A673 (cell line): ENCODE data around the gene TLR5. TPM values are rescaled to one million over a fixed set of nuclear protein-coding genes. Genes with fewer than 3 reads are reported as not detected.
A peak's percentile ranks its signal among the peaks of the same experiment; 100 is the strongest.

Experiments used
- BruUV-seq: library from RNA; stranded (reverse); fragments of 400-500 nt; replicated peaks from 2 replicates; lab custom pipeline; 2021; lab: Mats Ljungman, UMichigan
- CTCF ChIA-PET: fragments of 300-600 bp; sonication (Branson Sonifier 250); formaldehyde crosslinking; loops from one replicate; lab custom pipeline; 2022; ENCODE audit warnings: antibody characterized with exemption; lab: Charles Lee
- POLR2A ChIA-PET: fragments of 300-600 bp; sonication (Branson Sonifier 250); formaldehyde crosslinking; loops from one replicate; lab custom pipeline; 2022; ENCODE audit warnings: antibody characterized with exemption; ENCODE audit not compliant: low non-redundant PET; lab: Charles Lee
- DNase-seq: peaks from one replicate; pipeline ENCODE4 v3.0.0-alpha.2; 2015; ENCODE audit warnings: low spot score
- H3K27ac ChIP-seq: fragments of 200-600 bp; sonication (generic); 2 replicates; pipeline ENCODE4 v1.5.1; 2016; ENCODE audit warnings: mixed run types, low read depth, mild to moderate bottlenecking, mixed read lengths, antibody characterized with exemption, low read length; ENCODE audit not compliant: poor library complexity, severe bottlenecking
- H3K27me3 ChIP-seq: fragments of 200-600 bp; sonication (generic); replicated peaks from 2 replicates; pipeline ENCODE4 v1.6.1; 2017; ENCODE audit warnings: mixed run types, low read depth, mild to moderate bottlenecking, mixed read lengths, antibody characterized with exemption, low read length; ENCODE audit not compliant: insufficient read depth, poor library complexity
- H3K36me3 ChIP-seq: fragments of 200-600 bp; sonication (generic); 2 replicates; pipeline ENCODE4 v1.6.1; 2016; ENCODE audit warnings: mixed run types, mild to moderate bottlenecking, mixed read lengths, antibody characterized with exemption, low read length; ENCODE audit not compliant: insufficient read depth, poor library complexity, severe bottlenecking
- H3K4me1 ChIP-seq: fragments of 200-600 bp; sonication (generic); 2 replicates; pipeline ENCODE4 v1.6.1; 2017; ENCODE audit warnings: mixed run types, mild to moderate bottlenecking, mixed read lengths, antibody characterized with exemption, low read length; ENCODE audit not compliant: insufficient read depth, poor library complexity, severe bottlenecking
- H3K4me3 ChIP-seq: fragments of 200-600 bp; sonication (generic); 2 replicates; pipeline ENCODE4 v1.5.1; 2016; ENCODE audit warnings: low read depth, mixed run types, mild to moderate bottlenecking, mixed read lengths, low read length; ENCODE audit not compliant: poor library complexity, severe bottlenecking
- H3K9me3 ChIP-seq: fragments of 200-600 bp; sonication (generic); 2 replicates; pipeline ENCODE4 v1.6.1; 2016; ENCODE audit warnings: mixed run types, low read depth, mild to moderate bottlenecking, mixed read lengths, antibody characterized with exemption, low read length; ENCODE audit not compliant: poor library complexity, severe bottlenecking
- EZH2 ChIP-seq: fragments of 200-600 bp; sonication (generic); IDR thresholded peaks from 2 replicates; pipeline ENCODE4 v1.6.1; 2017; ENCODE audit warnings: borderline replicate concordance, low read depth, mild to moderate bottlenecking, mixed read lengths, antibody characterized with exemption, low read length; ENCODE audit not compliant: poor library complexity, severe bottlenecking
- intact Hi-C: fragments of 100-400 bp; cut with micrococcal nuclease; formaldehyde crosslinking; loops from one replicate; pipeline ENCODE4 v1.10.0; 2022; ENCODE audit not compliant: unreplicated experiment
- total RNA-seq: library from RNA; stranded (reverse); gene quantifications from 2 replicates; pipeline ENCODE4 v1.2.3, GENCODE V29; 2021
- TF ChIP-seq, protein P1 (sequence below): fragments of 300-800, 200-600 bp; sonication (generic); conservative IDR thresholded peaks from 2 replicates; pipeline ENCODE4 v1.5.1; 2017; ENCODE audit warnings: low read depth, mild to moderate bottlenecking, antibody characterized with exemption, low read length, moderate library complexity, mixed read lengths

Gene TLR5
- total RNA-seq, 1 experiment from 2014 or later, result 0.95 TPM

DNA sequence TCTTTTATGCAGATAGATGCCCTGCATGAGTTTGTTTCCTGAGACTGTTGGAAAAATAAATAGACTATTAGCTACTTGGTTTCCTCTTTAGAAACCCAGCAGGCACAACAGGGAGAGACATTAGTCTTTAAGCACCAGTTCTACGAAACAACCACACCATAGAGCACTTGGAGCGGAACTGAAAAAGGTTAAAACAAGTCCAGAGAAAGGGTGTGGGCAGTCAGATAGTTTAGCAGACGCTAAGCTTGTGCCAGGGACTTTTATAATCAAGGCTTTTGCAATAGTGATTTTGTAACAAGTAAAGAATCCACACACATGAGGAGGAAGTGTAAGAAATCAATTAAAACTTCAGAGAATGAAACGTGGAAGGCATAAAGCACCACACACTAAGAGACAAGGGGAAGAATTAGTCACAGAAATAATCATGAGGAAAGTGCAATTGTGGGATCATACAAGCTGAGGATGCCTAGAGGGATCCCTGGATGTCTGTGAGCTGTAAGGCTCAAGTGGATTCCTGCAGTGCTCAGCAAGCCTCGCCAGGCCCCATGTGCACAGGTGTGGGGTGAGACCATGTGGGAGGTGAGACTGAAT lies 37.8 kb upstream of the TLR5 start:
- Histone ChIP-seq H3K9me3 (no peaks in the 10 kb centered on the region), H3K36me3 (no peaks in the 10 kb centered on the region), H3K4me1 (peaks cover 8% of the 10 kb centered on the region), H3K27me3 (no peaks in the 10 kb centered on the region), H3K4me3 (no peak overlapping the region), H3K27ac (peak overlapping the region; percentile 63)
- POLR2A ChIA-PET, result no interaction called here
- DNase-seq, result peak; percentile 70
- CTCF ChIA-PET, result interaction anchor here (1.1 kb wide), 1 partner anchor 47 kb away, joined by 5 read pairs; no protein-coding TSS in a partner anchor
- BruUV-seq, result no TSS peak
- TF ChIP-seq, protein P1, sequence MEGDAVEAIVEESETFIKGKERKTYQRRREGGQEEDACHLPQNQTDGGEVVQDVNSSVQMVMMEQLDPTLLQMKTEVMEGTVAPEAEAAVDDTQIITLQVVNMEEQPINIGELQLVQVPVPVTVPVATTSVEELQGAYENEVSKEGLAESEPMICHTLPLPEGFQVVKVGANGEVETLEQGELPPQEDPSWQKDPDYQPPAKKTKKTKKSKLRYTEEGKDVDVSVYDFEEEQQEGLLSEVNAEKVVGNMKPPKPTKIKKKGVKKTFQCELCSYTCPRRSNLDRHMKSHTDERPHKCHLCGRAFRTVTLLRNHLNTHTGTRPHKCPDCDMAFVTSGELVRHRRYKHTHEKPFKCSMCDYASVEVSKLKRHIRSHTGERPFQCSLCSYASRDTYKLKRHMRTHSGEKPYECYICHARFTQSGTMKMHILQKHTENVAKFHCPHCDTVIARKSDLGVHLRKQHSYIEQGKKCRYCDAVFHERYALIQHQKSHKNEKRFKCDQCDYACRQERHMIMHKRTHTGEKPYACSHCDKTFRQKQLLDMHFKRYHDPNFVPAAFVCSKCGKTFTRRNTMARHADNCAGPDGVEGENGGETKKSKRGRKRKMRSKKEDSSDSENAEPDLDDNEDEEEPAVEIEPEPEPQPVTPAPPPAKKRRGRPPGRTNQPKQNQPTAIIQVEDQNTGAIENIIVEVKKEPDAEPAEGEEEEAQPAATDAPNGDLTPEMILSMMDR, result no peak
- no peak for TF ChIP-seq EZH2
- intact Hi-C loops, result no loop called here

DNA sequence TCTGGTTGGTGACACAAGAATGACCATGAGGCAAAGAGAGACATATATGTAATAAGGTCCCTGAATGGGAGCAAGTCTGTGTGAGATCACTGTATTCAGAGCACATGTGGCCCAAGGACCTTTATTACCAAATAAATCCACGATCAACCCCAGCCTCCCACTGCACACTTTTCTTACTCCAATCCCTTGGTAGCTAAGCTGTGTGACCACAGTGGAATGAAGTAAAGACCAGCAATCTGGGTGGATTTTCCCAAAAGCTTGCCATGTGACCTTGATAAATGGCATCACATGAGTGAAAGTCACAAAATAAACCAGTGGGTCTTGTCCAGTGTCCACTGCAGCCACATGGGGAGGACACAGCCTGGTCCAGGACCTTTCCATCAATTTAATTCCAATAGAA lies 36.7 kb upstream of the TLR5 start:
- intact Hi-C loops, result no loop called here
- no peaks in the 10 kb centered on the region for H3K36me3 ChIP-seq
- DNase-seq, result no peak
- no TSS peak for BruUV-seq
- H3K4me1 ChIP-seq, result peaks cover 8% of the 10 kb centered on the region
- ChIA-PET POLR2A (no interaction called here), CTCF (interaction anchor here (1.1 kb wide), 1 partner anchor 46 kb away, joined by 5 read pairs; no protein-coding TSS in a partner anchor)
- no peaks in the 10 kb centered on the region for H3K27me3 ChIP-seq
- peak overlapping the region; percentile 63 for H3K27ac ChIP-seq
- TF ChIP-seq EZH2, result no peak
- TF ChIP-seq, protein P1, result no peak
- H3K9me3 ChIP-seq, result no peaks in the 10 kb centered on the region
- H3K4me3 ChIP-seq, result no peak overlapping the region

DNA sequence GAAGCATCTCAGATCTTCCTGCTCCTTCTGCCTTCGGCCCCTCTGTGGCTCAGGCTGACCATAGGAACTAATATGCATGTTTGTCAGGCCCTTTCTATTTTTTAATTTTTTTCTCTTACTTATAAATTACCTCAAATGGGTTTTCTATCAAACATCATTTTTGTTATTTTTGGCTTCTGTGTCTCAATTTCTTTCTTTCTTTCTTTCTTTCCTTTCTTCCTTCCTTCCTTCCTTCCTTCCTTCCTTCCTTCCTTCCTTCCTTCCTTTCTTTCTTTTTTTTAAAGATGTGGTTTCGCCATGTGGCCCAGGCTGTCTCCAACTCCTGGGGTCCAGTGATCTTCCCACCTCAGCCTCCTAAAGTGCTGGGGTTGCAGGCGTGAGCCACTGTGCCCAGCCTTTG lies 36.2 kb upstream of the TLR5 start:
- TF ChIP-seq, protein P1, result no peak
- TF ChIP-seq EZH2, result no peak
- ChIA-PET POLR2A (no interaction called here), CTCF (no interaction called here)
- intact Hi-C loops, result no loop called here
- H3K27ac ChIP-seq, result no peak overlapping the region
- H3K27me3 ChIP-seq, result no peaks in the 10 kb centered on the region
- peak; percentile 40 for DNase-seq
- no peaks in the 10 kb centered on the region for H3K36me3 ChIP-seq
- H3K9me3 ChIP-seq, result no peaks in the 10 kb centered on the region
- H3K4me3 ChIP-seq, result no peak overlapping the region
- H3K4me1 ChIP-seq, result peaks cover 8% of the 10 kb centered on the region
- BruUV-seq, result no TSS peak
